Esophagus squamous epithelium (tissue), 4 donors: ENCODE data around the gene CD302.

Experiments
- CTCF ChIP-seq, 6 experiments: fragments of 450-650 bp in 4 of 6; fragments of 200-600 bp in 2 of 6; sonication (generic) in 2 of 6; IDR thresholded peaks; one replicate each; pipeline ENCODE4 v1.5.1; 2016 to 2019; ENCODE audit warnings: antibody characterized with exemption in 6 of 6, mild to moderate bottlenecking in 4 of 6, moderate library complexity in 4 of 6
- POLR2A ChIP-seq, 4 donors: fragments of 450-650 bp; IDR thresholded peaks; one replicate each; pipeline ENCODE4 v1.6.1; 2017; ENCODE audit warnings: antibody characterized with exemption in 4 of 4, mild to moderate bottlenecking in 4 of 4, moderate library complexity in 3 of 4

DNA sequence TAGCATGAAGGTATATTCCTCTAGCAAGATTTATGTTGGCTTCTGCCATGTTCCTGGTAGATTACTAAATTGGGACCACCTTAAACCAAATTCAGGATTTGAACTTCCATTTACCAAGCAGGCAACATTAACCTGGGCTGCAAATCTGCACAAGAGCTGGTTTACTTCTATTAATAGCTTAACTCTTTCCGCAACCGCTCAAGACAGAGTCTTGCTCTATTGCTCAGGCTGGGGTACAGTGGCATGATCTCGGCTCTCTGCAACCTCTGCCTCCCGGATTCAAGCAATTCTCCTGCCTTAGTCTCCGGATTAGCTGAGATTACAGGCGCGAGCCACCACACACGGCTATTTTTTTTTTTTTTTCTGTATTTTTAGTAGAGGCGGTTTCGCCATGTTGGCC lies 77.3 kb downstream of the CD302 start:
- TF ChIP-seq CTCF (IDR thresholded peaks at IDR 0.05) (no peak), POLR2A (IDR thresholded peaks at IDR 0.05) (no peak)
